ENCODE measurements around the gene DRD4. TPM values are rescaled to one million over a fixed set of nuclear protein-coding genes. Genes with fewer than 3 reads are reported as not detected.

DRD4 gene
- total RNA-seq = under 1 TPM; 0.21 to 0.30 TPM

GRCh38 chr11:636511-637332 is at the start of gene DRD4:
Gene DRD4 (plus strand): TSS chr11:637269. CDS start chr11:637305, 36 bp downstream.
- no peaks in the 10 kb centered on the region for H3K9me3 Mint-ChIP-seq
- peaks cover 37% of the 10 kb centered on the region for H3K27me3 Mint-ChIP-seq
- DNase-seq = no peak
- ChIA-PET CTCF (no interaction called here), POLR2A (no interaction called here)
- no peak within 1 kb of the TSS for H3K4me3 Mint-ChIP-seq
- H3K4me1 Mint-ChIP-seq = peaks cover 11% of the 10 kb centered on the region
- peak within 1 kb of the TSS; percentile 50 for H3K27ac Mint-ChIP-seq
- no peaks in the 10 kb centered on the region for H3K36me3 Mint-ChIP-seq (ENCODE audit: low read depth)

- peaks cover 30% of the 10 kb centered on the region for H3K4me1 Mint-ChIP-seq
- ChIA-PET CTCF (interaction anchor here (0.7 to 2.3 kb wide), 5 partner anchors 9 to 26 kb away, joined by 3 to 8 read pairs (median 4); partner anchors contain the start of gene PHRF1), POLR2A (interaction anchor here (0.8 kb wide), 1 partner anchor 12 kb away, joined by 3 read pairs; no protein-coding TSS in a partner anchor)
- H3K36me3 Mint-ChIP-seq (ENCODE audit: low read depth) = peaks cover 48% of the 10 kb centered on the region
- peak overlapping the region; percentile 99 for H3K27ac Mint-ChIP-seq
- peak overlapping the region; percentile 62 for H3K4me3 Mint-ChIP-seq
- no peak for DNase-seq
- no peaks in the 10 kb centered on the region for H3K27me3 Mint-ChIP-seq
- no peaks in the 10 kb centered on the region for H3K9me3 Mint-ChIP-seq
These were observed 49.5 kb upstream of the DRD4 start for GRCh38 chr11:587546-587945.

DNA sequence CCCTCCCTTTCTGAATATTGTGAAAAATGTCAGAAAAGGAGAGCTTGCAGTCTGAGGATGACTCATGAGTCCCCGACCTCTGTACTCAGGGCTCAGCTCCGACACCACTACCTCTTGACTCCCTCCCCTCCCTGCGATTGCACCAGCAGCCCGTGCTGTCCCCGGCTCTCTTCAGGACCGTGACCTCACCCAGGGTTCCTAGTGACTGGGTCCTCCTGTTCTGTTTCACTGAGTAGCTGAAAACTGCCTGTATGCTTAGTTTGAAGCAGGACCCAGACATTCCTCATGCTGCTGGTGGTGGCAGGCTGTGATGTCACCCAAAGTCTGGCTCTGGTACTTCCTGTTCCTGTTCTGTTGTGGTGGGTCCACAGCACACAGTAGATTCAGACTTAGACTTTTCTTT is 49.1 kb upstream of the DRD4 start:
- ChIA-PET CTCF (interaction anchor here (0.7 to 2.3 kb wide), 6 partner anchors 10 to 88 kb away, joined by 3 to 8 read pairs (median 4); partner anchors contain the start of gene PHRF1), POLR2A (interaction anchor here (0.8 kb wide), 1 partner anchor 12 kb away, joined by 3 read pairs; no protein-coding TSS in a partner anchor)
- H3K4me3 Mint-ChIP-seq = peak overlapping the region; percentile 62
- H3K27ac Mint-ChIP-seq = peak overlapping the region; percentile 99
- no peaks in the 10 kb centered on the region for H3K27me3 Mint-ChIP-seq
- H3K4me1 Mint-ChIP-seq = peaks cover 30% of the 10 kb centered on the region
- no peaks in the 10 kb centered on the region for H3K9me3 Mint-ChIP-seq
- peak; percentile 80 for DNase-seq
- H3K36me3 Mint-ChIP-seq (ENCODE audit: low read depth) = peaks cover 48% of the 10 kb centered on the region

DNA sequence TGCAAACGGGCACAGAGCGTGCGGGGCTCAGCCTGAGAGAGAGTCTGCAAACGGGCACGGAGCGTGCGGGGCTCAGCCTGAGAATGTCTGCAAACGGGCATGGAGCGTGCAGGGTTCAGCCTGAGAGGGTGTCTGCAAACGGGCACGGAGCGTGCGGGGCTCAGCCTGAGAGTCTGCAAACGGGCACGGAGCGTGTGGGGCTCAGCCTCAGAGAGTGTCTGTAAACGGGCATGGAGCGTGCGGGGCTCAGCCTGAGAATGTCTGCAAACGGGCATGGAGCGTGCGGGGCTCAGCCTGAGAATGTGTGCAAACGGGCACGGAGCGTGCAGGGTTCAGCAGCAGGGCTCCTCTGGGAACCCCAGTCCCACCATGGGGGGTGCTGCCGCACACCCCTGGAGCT is 47.3 kb upstream of the DRD4 start:
- Mint-ChIP-seq H3K4me1 (peaks cover 30% of the 10 kb centered on the region), H3K27me3 (no peaks in the 10 kb centered on the region), H3K9me3 (no peaks in the 10 kb centered on the region), H3K27ac (no peak overlapping the region), H3K4me3 (no peak overlapping the region), H3K36me3 (ENCODE audit: low read depth) (peaks cover 52% of the 10 kb centered on the region)
- ChIA-PET POLR2A (no interaction called here), CTCF (interaction anchor here (0.8 to 1.5 kb wide), 4 partner anchors 9 to 35 kb away, joined by 3 to 4 read pairs (median 4); no protein-coding TSS in a partner anchor)
- no peak for DNase-seq

DNA sequence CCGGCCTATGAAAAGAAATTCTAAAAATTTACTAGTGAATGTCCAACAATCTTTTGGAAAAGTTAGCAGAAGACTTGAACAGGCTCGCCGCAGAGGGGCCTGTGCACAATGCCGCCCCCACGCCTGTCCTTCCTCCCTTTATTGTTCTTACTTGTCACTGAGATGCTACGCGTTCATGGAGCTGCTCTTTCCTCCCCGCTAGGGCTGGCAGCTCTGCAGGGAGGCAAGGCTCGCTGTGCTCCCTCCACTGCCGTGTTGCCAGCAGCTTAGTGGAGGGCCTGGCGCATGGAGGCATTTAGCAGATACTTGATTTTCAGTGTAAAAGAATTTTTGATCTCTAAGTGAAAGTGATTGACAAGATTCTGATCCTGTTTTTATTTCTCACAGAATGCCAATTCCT is 46.1 kb upstream of the DRD4 start:
- CTCF ChIA-PET = interaction anchor here (0.6 to 1.5 kb wide), 4 partner anchors 7 to 36 kb away, joined by 3 to 5 read pairs (median 4); no protein-coding TSS in a partner anchor
- no peaks in the 10 kb centered on the region for H3K27me3 Mint-ChIP-seq
- H3K4me1 Mint-ChIP-seq = peaks cover 33% of the 10 kb centered on the region
- no peak overlapping the region for H3K4me3 Mint-ChIP-seq
- POLR2A ChIA-PET = no interaction called here
- no peak for DNase-seq
- H3K27ac Mint-ChIP-seq = no peak overlapping the region
- no peaks in the 10 kb centered on the region for H3K9me3 Mint-ChIP-seq
- peaks cover 58% of the 10 kb centered on the region for H3K36me3 Mint-ChIP-seq (ENCODE audit: low read depth)

DNA sequence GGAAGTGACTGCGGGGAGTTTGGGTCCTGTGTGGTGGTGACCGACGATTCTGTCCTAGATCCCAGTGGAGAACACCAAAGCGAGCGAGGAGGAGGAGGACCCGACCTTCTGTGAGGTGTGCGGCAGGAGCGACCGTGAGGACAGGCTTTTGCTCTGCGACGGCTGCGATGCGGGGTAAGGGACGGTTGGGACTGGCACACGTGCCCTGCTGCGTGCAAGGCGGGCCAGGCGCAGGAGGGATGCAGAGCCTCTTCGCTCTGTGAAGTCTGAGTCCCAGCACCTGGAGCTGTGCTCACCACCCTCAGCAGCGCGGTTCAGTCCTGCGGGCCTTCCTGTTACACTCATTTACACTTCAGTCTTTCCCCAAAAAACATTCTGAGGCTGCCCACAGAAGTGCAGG is 44.6 kb upstream of the DRD4 start:
- Mint-ChIP-seq H3K4me1 (peaks cover 29% of the 10 kb centered on the region), H3K4me3 (no peak overlapping the region), H3K36me3 (ENCODE audit: low read depth) (peaks cover 66% of the 10 kb centered on the region), H3K27me3 (no peaks in the 10 kb centered on the region), H3K27ac (no peak overlapping the region), H3K9me3 (no peaks in the 10 kb centered on the region)
- ChIA-PET CTCF (no interaction called here), POLR2A (no interaction called here)
- DNase-seq = no peak

DNA sequence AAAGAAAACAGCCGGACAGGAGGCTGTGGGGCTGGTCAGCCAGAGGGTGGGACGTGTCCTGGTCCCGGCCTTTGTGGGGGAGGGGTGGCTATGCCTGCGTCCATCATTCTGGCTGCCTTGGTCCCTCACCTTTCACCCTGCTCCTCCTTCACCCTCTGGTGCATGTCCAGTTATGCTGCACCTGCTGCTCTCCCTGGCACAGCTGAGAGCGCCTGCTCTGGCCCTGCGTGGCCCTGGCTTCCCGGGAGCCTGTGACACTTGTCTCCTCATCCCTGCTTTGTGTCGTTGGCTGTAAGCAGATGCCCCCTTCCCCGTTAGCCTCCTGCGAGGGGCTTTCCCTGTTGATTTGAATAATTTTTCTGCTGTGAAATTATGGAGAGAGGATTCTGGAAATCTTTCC is 44.2 kb upstream of the DRD4 start:
- ChIA-PET POLR2A (no interaction called here), CTCF (no interaction called here)
- Mint-ChIP-seq H3K4me3 (no peak overlapping the region), H3K9me3 (no peaks in the 10 kb centered on the region), H3K36me3 (ENCODE audit: low read depth) (peaks cover 62% of the 10 kb centered on the region), H3K4me1 (peaks cover 25% of the 10 kb centered on the region), H3K27me3 (no peaks in the 10 kb centered on the region), H3K27ac (no peak overlapping the region)
- no peak for DNase-seq

DNA sequence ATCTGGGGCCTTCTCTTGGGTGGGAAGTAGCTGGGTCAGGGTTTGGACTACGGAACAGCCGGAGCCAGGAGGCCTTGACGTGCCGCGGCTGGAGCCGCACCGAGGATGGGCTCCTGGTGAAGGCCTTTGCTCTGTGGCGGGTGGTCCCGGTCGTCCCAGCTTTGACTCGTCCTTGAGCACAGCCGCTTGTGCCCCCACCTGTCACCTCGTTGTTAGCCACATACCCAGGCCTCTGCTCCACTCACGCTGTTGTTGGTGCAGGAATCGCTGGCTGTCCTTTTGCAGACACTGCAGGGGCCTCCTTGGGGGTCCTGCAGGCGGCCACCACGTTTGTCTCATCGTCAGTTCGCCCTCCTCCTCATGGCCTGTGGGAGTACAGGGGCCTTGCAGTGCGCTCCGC is 43.7 kb upstream of the DRD4 start:
- Mint-ChIP-seq H3K9me3 (no peaks in the 10 kb centered on the region), H3K27me3 (no peaks in the 10 kb centered on the region), H3K4me1 (peaks cover 21% of the 10 kb centered on the region), H3K27ac (no peak overlapping the region), H3K4me3 (no peak overlapping the region), H3K36me3 (ENCODE audit: low read depth) (peaks cover 60% of the 10 kb centered on the region)
- ChIA-PET CTCF (no interaction called here), POLR2A (no interaction called here)
- no peak for DNase-seq

- CTCF ChIA-PET = interaction anchor here (2.2 kb wide), 1 partner anchor 17 kb away, joined by 7 read pairs; no protein-coding TSS in a partner anchor
- Mint-ChIP-seq H3K36me3 (ENCODE audit: low read depth) (peaks cover 52% of the 10 kb centered on the region), H3K27ac (no peak overlapping the region), H3K27me3 (no peaks in the 10 kb centered on the region), H3K9me3 (no peaks in the 10 kb centered on the region), H3K4me1 (peaks cover 13% of the 10 kb centered on the region), H3K4me3 (no peak overlapping the region)
- POLR2A ChIA-PET = no interaction called here
- no peak for DNase-seq
These were observed 41.7 kb upstream of the DRD4 start for GRCh38 chr11:595400-595799.

DNA sequence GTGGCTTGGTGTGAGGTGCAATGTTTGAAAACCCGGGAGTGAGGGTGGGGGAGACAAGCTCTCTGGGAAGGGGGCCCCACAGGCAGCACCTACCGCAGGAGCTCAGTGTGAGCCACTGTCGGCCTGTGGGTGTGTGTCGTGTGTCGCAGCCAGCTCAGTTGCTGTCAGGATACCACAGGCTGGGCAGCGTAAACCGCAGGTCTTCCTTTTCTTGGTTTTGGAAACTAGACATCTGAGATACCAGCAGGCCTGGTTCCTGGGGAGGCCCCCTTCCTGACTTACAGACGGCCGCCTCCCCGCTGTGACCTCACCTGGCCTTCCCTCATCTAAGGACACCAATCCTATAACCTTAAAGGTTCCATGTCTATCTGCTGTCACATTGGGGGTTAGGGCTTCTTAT is 40.7 kb upstream of the DRD4 start:
- Mint-ChIP-seq H3K27ac (no peak overlapping the region), H3K4me1 (peaks cover 13% of the 10 kb centered on the region), H3K4me3 (no peak overlapping the region), H3K27me3 (no peaks in the 10 kb centered on the region), H3K36me3 (ENCODE audit: low read depth) (peaks cover 47% of the 10 kb centered on the region), H3K9me3 (no peaks in the 10 kb centered on the region)
- ChIA-PET POLR2A (no interaction called here), CTCF (interaction anchor here (2.2 kb wide), 1 partner anchor 16 kb away, joined by 7 read pairs; no protein-coding TSS in a partner anchor)
- DNase-seq = no peak

- peak overlapping the region; percentile 73 for H3K27ac Mint-ChIP-seq
- no peaks in the 10 kb centered on the region for H3K27me3 Mint-ChIP-seq
These were observed 39.8 kb upstream of the DRD4 start for GRCh38 chr11:597166-597725.

DNA sequence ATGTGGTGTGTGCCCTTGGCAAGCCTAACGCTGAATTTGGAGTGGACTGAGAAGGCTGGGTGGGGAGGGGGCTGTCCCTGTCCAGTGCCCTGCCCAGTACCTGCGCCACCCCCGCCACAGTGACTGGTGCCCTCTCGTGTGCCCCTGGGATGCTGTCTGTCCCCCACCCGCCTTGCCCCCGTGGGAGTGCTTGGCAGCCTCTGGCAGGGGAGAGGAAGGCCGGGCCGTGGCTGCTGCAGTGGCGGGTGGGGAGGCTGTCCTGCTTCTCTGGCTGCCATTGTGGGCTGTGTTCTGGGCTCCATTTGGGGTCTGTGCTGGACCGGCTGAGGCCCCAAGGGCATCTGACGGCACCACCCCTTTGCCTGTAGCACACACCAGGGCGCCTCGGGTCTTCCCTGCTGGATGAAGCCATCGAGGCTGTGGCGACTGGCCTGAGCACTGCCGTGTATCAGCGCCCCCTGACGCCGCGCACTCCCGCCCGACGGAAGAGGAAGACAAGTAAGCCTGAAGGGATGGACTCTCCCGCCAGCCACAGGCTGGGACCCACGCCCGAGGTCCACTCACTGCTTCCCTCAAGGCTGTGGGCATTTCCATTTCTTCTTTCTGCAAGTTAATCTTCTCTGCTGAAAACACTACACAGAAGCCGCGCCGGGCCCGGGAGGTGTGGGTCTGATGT is 38.9 kb upstream of the DRD4 start:
- ChIA-PET POLR2A (no interaction called here), CTCF (no interaction called here)
- no peak for DNase-seq
- no peak overlapping the region for H3K4me3 Mint-ChIP-seq
- peaks cover 45% of the 10 kb centered on the region for H3K36me3 Mint-ChIP-seq (ENCODE audit: low read depth)
- H3K27ac Mint-ChIP-seq = no peak overlapping the region
- H3K27me3 Mint-ChIP-seq = no peaks in the 10 kb centered on the region
- H3K9me3 Mint-ChIP-seq = no peaks in the 10 kb centered on the region
- peaks cover 13% of the 10 kb centered on the region for H3K4me1 Mint-ChIP-seq

More at GRCh38 chr11:597166-597725, 39.8 kb upstream of the DRD4 start:
- no peak overlapping the region for H3K4me3 Mint-ChIP-seq
- peaks cover 13% of the 10 kb centered on the region for H3K4me1 Mint-ChIP-seq
- CTCF ChIA-PET = no interaction called here
- H3K36me3 Mint-ChIP-seq (ENCODE audit: low read depth) = peaks cover 51% of the 10 kb centered on the region
- DNase-seq = no peak
- no peaks in the 10 kb centered on the region for H3K9me3 Mint-ChIP-seq
- POLR2A ChIA-PET = no interaction called here

Data from activated CD4-positive, alpha-beta T cell treated with anti-CD3 and anti-CD28 coated beads, Interleukin-2, amount 10 ng/mL, durations not matched to agents 7 days and 5 days (primary cell).